Measurements from ENCODE around the gene UNC119B.

UNC119B gene

GRCh38 chr12:120688527-120689071, 21.7 kb upstream of the UNC119B start:
- no peak for DNase-seq

- DNase-seq: no peak
Observed at GRCh38 chr12:120689397-120690082, 20.7 kb upstream of the UNC119B start.

GRCh38 chr12:120690083-120690450, 20.2 kb upstream of the UNC119B start:
- DNase-seq: no peak

GRCh38 chr12:120690978-120691377, 19.3 kb upstream of the UNC119B start:
- no peak for DNase-seq

- no peak for DNase-seq
Observed at GRCh38 chr12:120692524-120693033, 17.7 kb upstream of the UNC119B start.

GRCh38 chr12:120693848-120694247, 16.4 kb upstream of the UNC119B start:
- DNase-seq: peak; percentile 77

- no peak for DNase-seq
Observed at GRCh38 chr12:120696626-120697025, 13.6 kb upstream of the UNC119B start.

GRCh38 chr12:120697344-120697743, 12.9 kb upstream of the UNC119B start:
- DNase-seq: no peak

GRCh38 chr12:120698665-120699064, 11.6 kb upstream of the UNC119B start:
- no peak for DNase-seq

- no peak for DNase-seq
Observed at GRCh38 chr12:120699553-120699952, 10.7 kb upstream of the UNC119B start.

- no peak for DNase-seq
Observed at GRCh38 chr12:120700886-120701285, 9.4 kb upstream of the UNC119B start.

GRCh38 chr12:120702637-120703036, 7.6 kb upstream of the UNC119B start:
- no peak for DNase-seq

- no peak for DNase-seq
Observed at GRCh38 chr12:120703311-120703942, 6.8 kb upstream of the UNC119B start.

GRCh38 chr12:120705618-120706017, 4.6 kb upstream of the UNC119B start:
- DNase-seq: no peak

- DNase-seq: no peak
Observed at GRCh38 chr12:120706029-120706428, 4.2 kb upstream of the UNC119B start.

- peak; percentile 54 for DNase-seq
Observed at GRCh38 chr12:120708651-120709050, 1.6 kb upstream of the UNC119B start.

GRCh38 chr12:120710805-120711296, 593 bp downstream of the UNC119B start:
- DNase-seq: peak; percentile 47

- DNase-seq: peak; percentile 18
Observed at GRCh38 chr12:120711411-120711810, 1.2 kb downstream of the UNC119B start.

GRCh38 chr12:120712610-120713009, 2.4 kb downstream of the UNC119B start:
- no peak for DNase-seq

- peak; percentile 68 for DNase-seq
Observed at GRCh38 chr12:120713861-120714482, 3.7 kb downstream of the UNC119B start.

GRCh38 chr12:120718055-120718454, 7.8 kb downstream of the UNC119B start:
- no peak for DNase-seq

GRCh38 chr12:120719072-120719471, 8.8 kb downstream of the UNC119B start:
- no peak for DNase-seq

GRCh38 chr12:120719496-120720233, 9.4 kb downstream of the UNC119B start:
- DNase-seq: no peak

All from retina (tissue), 1 donor.